GM18508 (cell line): ENCODE data around the gene GP1BA.

Experiments used
- ATAC-seq: cut with Tn5 transposase; IDR thresholded peaks from one replicate; pipeline ENCODE4 v1.9.1; 2021; ENCODE audit warnings: moderate number of reproducible peaks; ENCODE audit not compliant: insufficient read depth, unreplicated experiment

GP1BA gene

GRCh38 chr17:4931963-4932362 is at the start of gene GP1BA:
GP1BA (plus strand) TSS chr17:4932277; CDS start chr17:4932605, 328 bp downstream.
- no peak for ATAC-seq

- no peak for ATAC-seq
Observed at GRCh38 chr17:4884489-4884888, 47.6 kb upstream of the GP1BA start.

GRCh38 chr17:4886830-4887229 is 45.2 kb upstream of the GP1BA start:
- no peak for ATAC-seq

- ATAC-seq = no peak
Observed at GRCh38 chr17:4887581-4887980, 44.5 kb upstream of the GP1BA start.

GRCh38 chr17:4891411-4892410 is 40.4 kb upstream of the GP1BA start:
- ATAC-seq = no peak

GRCh38 chr17:4892499-4893221 is 39.4 kb upstream of the GP1BA start:
- no peak for ATAC-seq

- ATAC-seq = no peak
Observed at GRCh38 chr17:4893272-4893671, 38.8 kb upstream of the GP1BA start.

GRCh38 chr17:4893721-4894560 is 38.1 kb upstream of the GP1BA start:
- no peak for ATAC-seq

- ATAC-seq = no peak
Observed at GRCh38 chr17:4895121-4895520, 37.0 kb upstream of the GP1BA start.

GRCh38 chr17:4895657-4896331 is 36.3 kb upstream of the GP1BA start:
- no peak for ATAC-seq

- no peak for ATAC-seq
Observed at GRCh38 chr17:4896332-4897197, 35.5 kb upstream of the GP1BA start.

- ATAC-seq = no peak
Observed at GRCh38 chr17:4897198-4897687, 34.8 kb upstream of the GP1BA start.

GRCh38 chr17:4897785-4898184 is 34.3 kb upstream of the GP1BA start:
- ATAC-seq = no peak

- no peak for ATAC-seq
Observed at GRCh38 chr17:4898351-4898750, 33.7 kb upstream of the GP1BA start.

GRCh38 chr17:4898927-4899326 is 33.1 kb upstream of the GP1BA start:
- ATAC-seq = no peak

- ATAC-seq = no peak
Observed at GRCh38 chr17:4899341-4900230, 32.5 kb upstream of the GP1BA start, which contains the start of gene C17orf107. C17orf107 (plus strand) TSS chr17:4899536; CDS start chr17:4899763, 227 bp downstream.

- ATAC-seq = no peak
Observed at GRCh38 chr17:4900231-4901107, 31.6 kb upstream of the GP1BA start.
